K562 (cell line): Measurements from ENCODE around the gene FRMD4B. TPM values are rescaled to one million over a fixed set of nuclear protein-coding genes. Genes with fewer than 3 reads are reported as not detected.

ENCODE experiments used
- ATAC-seq: fragments of 200-7000 bp; cut with Tn5 transposase; 3 replicates; pipeline ENCODE4 v1.9.1; 2020; ENCODE audit warnings: moderate library complexity
- BruUV-seq: library from RNA; stranded (reverse); fragments of 400-500 nt; replicated peaks from 2 replicates; lab custom pipeline; 2021; lab: Mats Ljungman, UMichigan
- CTCF ChIA-PET: fragments of 300-600 bp; formaldehyde crosslinking; extraction: SDS; loops from one replicate; lab custom pipeline; 2021; ENCODE audit warnings: low intra/inter-chr PET ratio; lab: Yijun Ruan, JAX
- POLR2A ChIA-PET: fragments of 300-600, 350-650 bp; sonication (Branson Sonifier 250); formaldehyde crosslinking; extraction: SDS; loops from one replicate; lab custom pipeline; 2021; ENCODE audit warnings: antibody characterized with exemption, inconsistent platforms; lab: Yijun Ruan, JAX
- DNase-seq, 4 experiments: peaks; one replicate each; pipeline versions ENCODE4 v3.0.0 to v3.0.0-alpha.2; 2011 to 2018; ENCODE audit warnings: low spot score in 3 of 4, mixed read lengths in 3 of 4; ENCODE audit errors: extremely low read depth in 1 of 4
- FAIRE-seq: peaks from 2 replicates; lab custom pipeline; 2011; peaks lifted over from hg19 to GRCh38; lab: Jason Lieb, UNC
- H2AFZ ChIP-seq: 2 replicates; pipeline ENCODE4 v1.6.0; 2011; ENCODE audit warnings: low read depth, low read length, control low read depth, inconsistent platforms
- H3K27ac ChIP-seq: fragments of 200-600 bp; 3 replicates; pipeline ENCODE4 v1.8.0; 2011; ENCODE audit warnings: low read depth, mild to moderate bottlenecking, control low read depth, inconsistent platforms, low read length, moderate library complexity, mixed read lengths; ENCODE audit errors: extremely low read depth
- H3K27me3 ChIP-seq, 2 experiments: fragments of 300-600 bp in 1 of 2; 2 replicates in 1 of 2; 3 replicates in 1 of 2; pipeline versions ENCODE4 v1.6.0 to v1.8.0; 2011; ENCODE audit warnings: inconsistent platforms in 2 of 2, low read length in 2 of 2, mild to moderate bottlenecking in 1 of 2, mixed read lengths in 1 of 2, moderate library complexity in 1 of 2; ENCODE audit not compliant: control insufficient read depth in 2 of 2, insufficient read depth in 2 of 2
- H3K36me3 ChIP-seq: fragments of 300-600 bp; 3 replicates; pipeline ENCODE4 v1.8.0; 2011; ENCODE audit warnings: mild to moderate bottlenecking, low read length, inconsistent platforms; ENCODE audit not compliant: control insufficient read depth, insufficient read depth
- H3K4me1 ChIP-seq, 2 experiments: fragments of 200-600 bp in 1 of 2; replicated peaks in 1 of 2; 2 replicates in 1 of 2; 3 replicates in 1 of 2; pipeline versions ENCODE4 v1.5.1 to v1.8.0; 2011; ENCODE audit warnings: inconsistent platforms in 2 of 2, low read length in 2 of 2, mild to moderate bottlenecking in 1 of 2, mixed read lengths in 1 of 2, moderate library complexity in 1 of 2; ENCODE audit not compliant: control insufficient read depth in 2 of 2, insufficient read depth in 2 of 2
- H3K4me2 ChIP-seq: 2 replicates; pipeline ENCODE4 v1.6.1; 2011; ENCODE audit warnings: low read length, control low read depth, inconsistent platforms, mixed read lengths; ENCODE audit not compliant: insufficient read depth
- H3K4me3 ChIP-seq: fragments of 200-600 bp; sonication (generic), shearing (Covaris generic); 2 replicates; pipeline ENCODE4 v1.5.1; 2016; ENCODE audit warnings: control low read depth, inconsistent platforms
- H3K79me2 ChIP-seq: fragments of 200-600 bp; 3 replicates; pipeline ENCODE4 v1.8.0; 2011; ENCODE audit warnings: low read length, inconsistent platforms; ENCODE audit not compliant: control insufficient read depth, insufficient read depth
- H3K9ac ChIP-seq, 2 experiments: 2 replicates each; pipeline versions ENCODE4 v1.6.0 to v1.6.1; 2011; ENCODE audit warnings: low read depth in 2 of 2, low read length in 2 of 2, control low read depth in 1 of 2, inconsistent platforms in 1 of 2, mild to moderate bottlenecking in 1 of 2, mixed read lengths in 1 of 2; ENCODE audit not compliant: insufficient read depth in 1 of 2
- H3K9me1 ChIP-seq: one replicate; pipeline ENCODE4 v1.6.0; 2011; ENCODE audit warnings: inconsistent platforms, mild to moderate bottlenecking, low read length, moderate library complexity; ENCODE audit not compliant: control insufficient read depth, insufficient read depth
- H3K9me3 ChIP-seq: replicated peaks from 2 replicates; pipeline ENCODE4 v1.5.1; 2011; ENCODE audit warnings: low read depth, low read length, inconsistent platforms; ENCODE audit not compliant: control insufficient read depth, insufficient read depth
- H4K20me1 ChIP-seq: replicated peaks from 2 replicates; pipeline ENCODE4 v1.6.1; 2011; ENCODE audit warnings: low read length, inconsistent platforms, mixed read lengths; ENCODE audit not compliant: control insufficient read depth, insufficient read depth
- ATF3 ChIP-seq, 2 experiments: fragments of 450-650 bp in 1 of 2; sonication (generic) in 1 of 2; formaldehyde crosslinking in 1 of 2; IDR thresholded peaks in 1 of 2; conservative IDR thresholded peaks in 1 of 2; 2 replicates each; pipeline versions ENCODE4 v1.6.1 to v1.8.1; 2016 to 2023; ENCODE audit warnings: mild to moderate bottlenecking in 2 of 2, moderate library complexity in 2 of 2, inconsistent platforms in 1 of 2, missing genetic modification reagents in 1 of 2
- BRD4 ChIP-seq: fragments of 200-600 bp; sonication (generic); IDR thresholded peaks from 2 replicates; pipeline ENCODE4 v1.6.1; 2017; ENCODE audit warnings: inconsistent platforms
- ETV5 ChIP-seq: sonication (generic); formaldehyde crosslinking; IDR thresholded peaks from 2 replicates; pipeline ENCODE4 v1.4.0; 2020; ENCODE audit warnings: low read depth, mild to moderate bottlenecking, missing genetic modification reagents
- MAFF ChIP-seq: IDR thresholded peaks from 2 replicates; pipeline ENCODE4 v1.6.1; 2012; ENCODE audit warnings: low read length, improper control_type of control experiment
- MXI1 ChIP-seq: IDR thresholded peaks from 2 replicates; pipeline ENCODE4 v1.6.1; 2011; ENCODE audit warnings: low read depth, mild to moderate bottlenecking, improper control_type of control experiment, low read length
- PTTG1 ChIP-seq: fragments of 450-650 bp; IDR thresholded peaks from 2 replicates; pipeline ENCODE4 v1.6.1; 2016; ENCODE audit warnings: low read depth, mild to moderate bottlenecking, missing genetic modification characterization, missing compliant biosample characterization
- XRCC3 ChIP-seq: fragments of 450-650 bp; IDR thresholded peaks from 2 replicates; pipeline ENCODE4 v1.6.1; 2017; ENCODE audit warnings: mild to moderate bottlenecking, moderate library complexity
- ZNF431 ChIP-seq: sonication (generic); formaldehyde crosslinking; IDR thresholded peaks from 2 replicates; pipeline ENCODE4 v1.8.0; 2022; ENCODE audit warnings: mild to moderate bottlenecking, missing genetic modification reagents
- ZNF445 ChIP-seq: fragments of 250-450 bp; sonication (Bioruptor Pico); IDR thresholded peaks from 2 replicates; pipeline ENCODE4 v1.4.0; 2020; ENCODE audit warnings: low read depth, mild to moderate bottlenecking, moderate library complexity
- ZNF644 ChIP-seq: fragments of 200-800 bp; sonication (Bioruptor generic); IDR thresholded peaks from 2 replicates; pipeline ENCODE4 v1.6.1; 2016; ENCODE audit warnings: low read depth, missing genetic modification characterization, missing compliant biosample characterization
- ZNF717 ChIP-seq: fragments of 250-450 bp; sonication (Bioruptor Pico); IDR thresholded peaks from 2 replicates; pipeline ENCODE4 v1.5.0; 2021
- WGBS: fragments of 100-300 bp; shearing (Covaris generic); methylation state at CpG from one replicate; pipeline ENCODE4 v1.1.6; 2016; ENCODE audit warnings: low coverage, mixed read lengths; ENCODE audit not compliant: insufficient coverage; ENCODE audit errors: missing lambda C conversion rate; 5-methylcytosine and 5-hydroxymethylcytosine counted together
- in situ Hi-C: fragments of 300-500 bp; cut with MboI; formaldehyde crosslinking; loops from 4 replicates; pipeline ENCODE4 v1.15.0; 2018; ENCODE audit warnings: inconsistent platforms, mixed read lengths
- intact Hi-C: fragments of 100-400 bp; cut with micrococcal nuclease; formaldehyde crosslinking; loops from 2 replicates; pipeline ENCODE4 v1.14.2; 2022
- polyA plus RNA-seq, 8 experiments: library from polyadenylated mRNA; depleted of rRNA in 4 of 8; stranded (reverse) in 5 of 8; unstranded in 3 of 8; fragments of >200 nt; fragmentation: Nextera tagmentation in 2 of 8; fragmentation: Illumina TruSeq in 1 of 8; extraction: Ambion mirVana in 2 of 8; extraction: Trizol in 1 of 8; gene quantifications; 2 replicates each; pipeline versions ENCODE4 v1.2.1 to v1.2.3, GENCODE V29; 2011 to 2014; ENCODE audit warnings: inconsistent platforms in 1 of 8, missing spikeins in 1 of 8
- total RNA-seq, 7 experiments: library from RNA; depleted of rRNA in 6 of 7; stranded (reverse); fragments of >200 nt in 6 of 7; fragmentation: Illumina TruSeq in 2 of 7; extraction: Trizol in 2 of 7; gene quantifications; 2 replicates each; pipeline versions ENCODE4 v1.2.1 to v1.2.3, GENCODE V29; 2011 to 2021; ENCODE audit warnings: low replicate concordance in 1 of 7

The FRMD4B gene
- total and polyA plus RNA-seq, 9 of the 15 experiments (the other 6 are each of a cell fraction or from before 2014, with no cell fraction given), result 0.03 to 0.09 (median 0.04) TPM; not detected in 3

- peak; percentile 47; the same call in 1 of the 2 replicates for TF ChIP-seq MAFF
- TF ChIP-seq ETV5 (CRISPR knock-in tag), result no peak
- TF ChIP-seq ATF3 (IDR thresholded peaks at IDR 0.05), result peak; percentile 90
- no peak for TF ChIP-seq ATF3 (CRISPR knock-in tag; conservative IDR thresholded peaks at IDR 0.05)
- TF ChIP-seq XRCC3, result no peak
- no peak for TF ChIP-seq MXI1
- 0 out of 2 replicates have a peak, but pooled peaks have one; percentile 38 for TF ChIP-seq PTTG1 (tag)
- no peak for TF ChIP-seq ZNF717 (CRISPR knock-in tag)
- TF ChIP-seq ZNF644, result peak; percentile 61; the same call in 1 of the 2 replicates
Measured at GRCh38 chr3:69143612-69144011, 242.3 kb downstream of the FRMD4B start (continued).

- 39% methylated on average over 4 of the region's 4 CpGs for WGBS
- H3K4me3 ChIP-seq, result no peak overlapping the region
- no peaks in the 10 kb centered on the region for H3K9me1 ChIP-seq
- H3K9ac ChIP-seq, result no peak overlapping the region
- H4K20me1 ChIP-seq, result no peaks in the 10 kb centered on the region
- intact Hi-C loops (no loop called here), in situ Hi-C loops (no loop called here)
- H3K4me1 ChIP-seq, result peaks cover 0 to 27% of the 10 kb centered on the region in 2 experiments; a peak in 2 of 5 replicates
- H3K27ac ChIP-seq, result peak overlapping the region; percentile 23; the same call in 1 of the 3 replicates
- no peak overlapping the region for H2AFZ ChIP-seq
- H3K4me2 ChIP-seq, result no peak overlapping the region
- TF ChIP-seq ZNF644 (0 out of 2 replicates have a peak, but pooled peaks have one; percentile 12), ZNF431 (CRISPR knock-in tag) (no peak), ZNF445 (CRISPR knock-in tag) (no peak), BRD4 (0 out of 2 replicates have a peak, but pooled peaks have one; percentile 40)
- BruUV-seq, result no TSS peak
- H3K9me3 ChIP-seq, result no peaks in the 10 kb centered on the region
- ChIA-PET CTCF (no interaction called here), POLR2A (no interaction called here)
- FAIRE-seq (no peak), ATAC-seq (no peak), DNase-seq (no peak)
- H3K27me3 ChIP-seq, result no peaks in the 10 kb centered on the region; a peak in 1 of 5 replicates
- H3K79me2 ChIP-seq, result no peaks in the 10 kb centered on the region
- no peaks in the 10 kb centered on the region for H3K36me3 ChIP-seq
Measured at GRCh38 chr3:69142797-69143454, 243.0 kb downstream of the FRMD4B start.
